ENCODE data around the gene TEX38. TPM values are rescaled to one million over a fixed set of nuclear protein-coding genes. Genes with fewer than 3 reads are reported as not detected.

TEX38 gene
- total RNA-seq, 1 donor from 2014 or later: not detected

- peaks cover 49% of the 10 kb centered on the region for H3K36me3 Mint-ChIP-seq (ENCODE audit: unreplicated experiment)
- H3K9me3 Mint-ChIP-seq (ENCODE audit: unreplicated experiment): no peaks in the 10 kb centered on the region
- no peaks in the 10 kb centered on the region for H3K4me1 Mint-ChIP-seq (ENCODE audit: unreplicated experiment)
- no peak overlapping the region for H3K27ac Mint-ChIP-seq (ENCODE audit: unreplicated experiment)
- H3K4me3 Mint-ChIP-seq (ENCODE audit: unreplicated experiment): no peak overlapping the region
- H3K27me3 Mint-ChIP-seq (ENCODE audit: unreplicated experiment): no peaks in the 10 kb centered on the region
- DNase-seq (ENCODE audit: extremely low spot score, unreplicated experiment): no peak
- TF ChIP-seq, protein P1, sequence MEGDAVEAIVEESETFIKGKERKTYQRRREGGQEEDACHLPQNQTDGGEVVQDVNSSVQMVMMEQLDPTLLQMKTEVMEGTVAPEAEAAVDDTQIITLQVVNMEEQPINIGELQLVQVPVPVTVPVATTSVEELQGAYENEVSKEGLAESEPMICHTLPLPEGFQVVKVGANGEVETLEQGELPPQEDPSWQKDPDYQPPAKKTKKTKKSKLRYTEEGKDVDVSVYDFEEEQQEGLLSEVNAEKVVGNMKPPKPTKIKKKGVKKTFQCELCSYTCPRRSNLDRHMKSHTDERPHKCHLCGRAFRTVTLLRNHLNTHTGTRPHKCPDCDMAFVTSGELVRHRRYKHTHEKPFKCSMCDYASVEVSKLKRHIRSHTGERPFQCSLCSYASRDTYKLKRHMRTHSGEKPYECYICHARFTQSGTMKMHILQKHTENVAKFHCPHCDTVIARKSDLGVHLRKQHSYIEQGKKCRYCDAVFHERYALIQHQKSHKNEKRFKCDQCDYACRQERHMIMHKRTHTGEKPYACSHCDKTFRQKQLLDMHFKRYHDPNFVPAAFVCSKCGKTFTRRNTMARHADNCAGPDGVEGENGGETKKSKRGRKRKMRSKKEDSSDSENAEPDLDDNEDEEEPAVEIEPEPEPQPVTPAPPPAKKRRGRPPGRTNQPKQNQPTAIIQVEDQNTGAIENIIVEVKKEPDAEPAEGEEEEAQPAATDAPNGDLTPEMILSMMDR (IDR thresholded peaks at IDR 0.05): no peak
These were observed 36.4 kb upstream of the TEX38 start for GRCh38 chr1:46635205-46635604.

DNA sequence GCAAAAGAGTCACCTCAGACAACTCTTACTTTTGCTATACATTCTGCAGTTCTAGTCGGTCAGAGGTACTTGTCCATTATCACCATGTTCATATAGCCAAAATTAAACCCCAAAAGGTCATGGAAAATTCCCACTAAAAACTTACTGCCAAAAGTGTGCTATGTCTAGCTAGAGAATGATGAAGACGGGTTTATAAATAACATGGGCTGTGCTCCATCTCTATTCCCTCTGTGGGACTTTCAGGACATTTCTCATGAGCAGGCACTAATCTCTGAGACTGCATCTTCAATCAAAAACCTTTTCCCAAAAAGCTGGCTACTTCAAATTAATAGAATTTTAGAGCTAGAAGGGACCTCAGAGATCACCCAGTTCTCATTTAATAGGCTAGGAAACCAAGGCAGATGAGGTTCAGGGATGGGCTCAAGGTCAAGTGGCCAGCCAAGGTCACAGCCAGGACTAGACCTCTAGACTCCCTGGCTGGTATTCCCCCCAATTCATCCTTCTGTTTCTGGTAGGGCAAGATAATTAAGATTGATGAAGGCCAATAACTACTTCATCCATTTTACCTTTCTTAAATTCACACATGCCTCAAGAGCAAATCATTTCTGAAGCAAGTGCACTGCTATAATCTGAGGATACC lies 34.1 kb upstream of the TEX38 start:
- no peak overlapping the region for H3K27ac Mint-ChIP-seq (ENCODE audit: unreplicated experiment)

DNA sequence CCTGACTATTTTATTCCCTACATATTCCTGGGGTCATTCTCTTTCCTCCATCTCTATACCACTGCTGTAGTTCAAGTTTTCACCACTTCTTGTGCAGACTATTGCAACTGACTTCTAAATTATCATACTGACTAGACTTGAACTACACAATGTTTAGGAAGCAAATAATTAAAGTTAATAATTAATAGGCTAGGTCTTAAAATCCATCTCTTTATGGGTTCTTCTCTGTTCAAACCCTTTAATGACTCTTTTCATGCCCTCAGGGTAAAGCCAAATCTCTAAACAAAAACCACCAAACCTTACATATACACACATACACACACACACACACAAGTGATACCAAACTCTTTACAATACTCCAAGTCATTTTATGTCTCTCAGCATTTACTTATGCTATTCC lies 32.7 kb upstream of the TEX38 start:
- no peak for DNase-seq (ENCODE audit: extremely low spot score, unreplicated experiment)
- Mint-ChIP-seq H3K27ac (ENCODE audit: unreplicated experiment) (no peak overlapping the region), H3K36me3 (ENCODE audit: unreplicated experiment) (peaks cover 37% of the 10 kb centered on the region), H3K4me3 (ENCODE audit: unreplicated experiment) (no peak overlapping the region), H3K4me1 (ENCODE audit: unreplicated experiment) (peaks cover 17% of the 10 kb centered on the region), H3K9me3 (ENCODE audit: unreplicated experiment) (no peaks in the 10 kb centered on the region), H3K27me3 (ENCODE audit: unreplicated experiment) (no peaks in the 10 kb centered on the region)
- TF ChIP-seq, protein P1 (IDR thresholded peaks at IDR 0.05): no peak

More for the DNA sequence above, 34.1 kb upstream of the TEX38 start:
- H3K36me3 Mint-ChIP-seq (ENCODE audit: unreplicated experiment): peaks cover 44% of the 10 kb centered on the region
- no peaks in the 10 kb centered on the region for H3K9me3 Mint-ChIP-seq (ENCODE audit: unreplicated experiment)
- H3K4me1 Mint-ChIP-seq (ENCODE audit: unreplicated experiment): peaks cover 3% of the 10 kb centered on the region
- TF ChIP-seq, protein P1 (IDR thresholded peaks at IDR 0.05): no peak
- no peak for DNase-seq (ENCODE audit: extremely low spot score, unreplicated experiment)
- H3K27me3 Mint-ChIP-seq (ENCODE audit: unreplicated experiment): no peaks in the 10 kb centered on the region
- H3K4me3 Mint-ChIP-seq (ENCODE audit: unreplicated experiment): no peak overlapping the region

- TF ChIP-seq, protein P1 (IDR thresholded peaks at IDR 0.05): no peak
- peaks cover 19% of the 10 kb centered on the region for H3K4me1 Mint-ChIP-seq (ENCODE audit: unreplicated experiment)
- no peak overlapping the region for H3K4me3 Mint-ChIP-seq (ENCODE audit: unreplicated experiment)
- no peak overlapping the region for H3K27ac Mint-ChIP-seq (ENCODE audit: unreplicated experiment)
- H3K27me3 Mint-ChIP-seq (ENCODE audit: unreplicated experiment): no peaks in the 10 kb centered on the region
- no peaks in the 10 kb centered on the region for H3K9me3 Mint-ChIP-seq (ENCODE audit: unreplicated experiment)
- DNase-seq (ENCODE audit: extremely low spot score, unreplicated experiment): no peak
- peaks cover 37% of the 10 kb centered on the region for H3K36me3 Mint-ChIP-seq (ENCODE audit: unreplicated experiment)
These were observed 32.1 kb upstream of the TEX38 start for GRCh38 chr1:46639547-46639946.

GRCh38 chr1:46642115-46642680 lies 29.5 kb upstream of the TEX38 start:
- peaks cover 32% of the 10 kb centered on the region for H3K36me3 Mint-ChIP-seq (ENCODE audit: unreplicated experiment)
- no peaks in the 10 kb centered on the region for H3K27me3 Mint-ChIP-seq (ENCODE audit: unreplicated experiment)
- H3K9me3 Mint-ChIP-seq (ENCODE audit: unreplicated experiment): peaks cover 1% of the 10 kb centered on the region
- H3K4me3 Mint-ChIP-seq (ENCODE audit: unreplicated experiment): no peak overlapping the region
- TF ChIP-seq, protein P1 (IDR thresholded peaks at IDR 0.05): no peak
- no peak for DNase-seq (ENCODE audit: extremely low spot score, unreplicated experiment)
- H3K27ac Mint-ChIP-seq (ENCODE audit: unreplicated experiment): no peak overlapping the region
- peaks cover 19% of the 10 kb centered on the region for H3K4me1 Mint-ChIP-seq (ENCODE audit: unreplicated experiment)
